NOMO-1 treated with DMSO at 0.1 percent for 48 hours (cell line): ENCODE data around the gene GAD2.

Source experiments
- DNase-seq: peaks from one replicate; lab custom pipeline; 2025; ENCODE audit not compliant: unreplicated experiment; lab: John Stamatoyannopoulos, UW

Gene GAD2

GRCh38 chr10:26216585-26217395 lies at the start of gene GAD2:
GAD2 (plus strand) TSS chr10:26216774; CDS start chr10:26216810, 36 bp downstream.
- DNase-seq = no peak

GRCh38 chr10:26169466-26169865 lies 47.1 kb upstream of the GAD2 start:
- DNase-seq = no peak

GRCh38 chr10:26172131-26172530 lies 44.4 kb upstream of the GAD2 start:
- DNase-seq = no peak

- DNase-seq = peak; percentile 33
Measured at GRCh38 chr10:26173837-26174236, 42.7 kb upstream of the GAD2 start.

- no peak for DNase-seq
Measured at GRCh38 chr10:26177341-26177740, 39.2 kb upstream of the GAD2 start.

- no peak for DNase-seq
Measured at GRCh38 chr10:26194275-26194674, 22.3 kb upstream of the GAD2 start.

- DNase-seq = no peak
Measured at GRCh38 chr10:26197248-26197647, 19.3 kb upstream of the GAD2 start.

GRCh38 chr10:26198119-26198518 lies 18.5 kb upstream of the GAD2 start:
- no peak for DNase-seq

GRCh38 chr10:26199841-26200240 lies 16.7 kb upstream of the GAD2 start:
- DNase-seq = no peak

GRCh38 chr10:26205223-26205622 lies 11.4 kb upstream of the GAD2 start:
- DNase-seq = no peak

- no peak for DNase-seq
Measured at GRCh38 chr10:26211781-26212444, 4.7 kb upstream of the GAD2 start.

- no peak for DNase-seq
Measured at GRCh38 chr10:26212511-26212910, 4.1 kb upstream of the GAD2 start.

- no peak for DNase-seq
Measured at GRCh38 chr10:26213157-26213800, 3.3 kb upstream of the GAD2 start.

- DNase-seq = no peak
Measured at GRCh38 chr10:26214004-26214403, 2.6 kb upstream of the GAD2 start.

GRCh38 chr10:26214551-26215395 lies 1.8 kb upstream of the GAD2 start:
- DNase-seq = no peak

- DNase-seq = no peak
Measured at GRCh38 chr10:26215396-26215934, 1.1 kb upstream of the GAD2 start.

GRCh38 chr10:26215935-26216584 lies 514 bp upstream of the GAD2 start:
- no peak for DNase-seq

GRCh38 chr10:26217396-26218086 lies 967 bp downstream of the GAD2 start:
- no peak for DNase-seq

- DNase-seq = no peak
Measured at GRCh38 chr10:26219676-26220075, 3.1 kb downstream of the GAD2 start.

GRCh38 chr10:26220901-26221300 lies 4.3 kb downstream of the GAD2 start:
- DNase-seq = no peak
